Chondrocyte (in vitro differentiated cells): ENCODE results near the gene DGKK. TPM values are rescaled to one million over a fixed set of nuclear protein-coding genes. Genes with fewer than 3 reads are reported as not detected.

ENCODE experiments used
- DNase-seq: peaks from one replicate; pipeline ENCODE4 v3.0.0; 2021; ENCODE audit warnings: mixed read lengths, low spot score
- H3K27ac Mint-ChIP-seq: one replicate; pipeline ENCODE4 v1.8.0; 2021; ENCODE audit warnings: mild to moderate bottlenecking, moderate library complexity, mixed read lengths; ENCODE audit not compliant: unreplicated experiment
- H3K27me3 Mint-ChIP-seq: 2 replicates; pipeline ENCODE4 v1.8.0; 2021; ENCODE audit warnings: low read depth, mixed read lengths
- H3K36me3 Mint-ChIP-seq: 2 replicates; pipeline ENCODE4 v1.8.0; 2021; ENCODE audit warnings: low read depth, mixed read lengths
- H3K4me1 Mint-ChIP-seq: 2 replicates; pipeline ENCODE4 v1.8.0; 2021; ENCODE audit warnings: low read depth, mild to moderate bottlenecking, mixed read lengths
- H3K4me3 Mint-ChIP-seq: one replicate; pipeline ENCODE4 v1.8.0; 2021; ENCODE audit warnings: mild to moderate bottlenecking, moderate library complexity, mixed read lengths; ENCODE audit not compliant: unreplicated experiment
- H3K9me3 Mint-ChIP-seq: 2 replicates; pipeline ENCODE4 v1.8.0; 2021; ENCODE audit warnings: low read depth, mixed read lengths
- CTCF ChIP-seq: fragments of 200-600 bp; sonication (generic); IDR thresholded peaks from 2 replicates; pipeline ENCODE4 v1.5.0; 2021; ENCODE audit warnings: antibody characterized with exemption, mild to moderate bottlenecking, moderate library complexity
- long read RNA-seq: library from polyadenylated mRNA; stranded (forward); transcript quantifications from one replicate; pipeline ENCODE4 v2.0.0, GENCODE V29; 2021
- total RNA-seq: library from RNA; stranded (reverse); gene quantifications from 3 replicates; pipeline ENCODE4 v1.2.1, GENCODE V29; 2021

The DGKK gene
- total RNA-seq: not detected in 3 replicates
- long read RNA-seq: 0 reads

GRCh38 chrX:50470103-50471031 is at the start of gene DGKK:
DGKK (minus strand) TSS chrX:50470825; CDS start chrX:50470678, 147 bp downstream.
- Mint-ChIP-seq H3K4me3 (peak within 1 kb of the TSS; percentile 8), H3K27ac (no peak within 1 kb of the TSS), H3K4me1 (no peaks in the 10 kb centered on the region), H3K9me3 (no peaks in the 10 kb centered on the region), H3K36me3 (no peaks in the 10 kb centered on the region), H3K27me3 (peaks cover 50% of the 10 kb centered on the region)
- DNase-seq: no peak
- TF ChIP-seq CTCF: no peak

- Mint-ChIP-seq H3K27ac (no peak overlapping the region), H3K27me3 (peaks cover 2% of the 10 kb centered on the region), H3K9me3 (peaks cover 11% of the 10 kb centered on the region), H3K4me3 (no peak overlapping the region), H3K4me1 (no peaks in the 10 kb centered on the region), H3K36me3 (peaks cover 2% of the 10 kb centered on the region)
- no peak for TF ChIP-seq CTCF
- DNase-seq: peak; percentile 81
Measured at GRCh38 chrX:50514811-50515210, 44.2 kb upstream of the DGKK start.

GRCh38 chrX:50497114-50497513 is 26.5 kb upstream of the DGKK start:
- H3K27me3 Mint-ChIP-seq: peaks cover 2% of the 10 kb centered on the region
- H3K4me3 Mint-ChIP-seq: no peak overlapping the region
- H3K9me3 Mint-ChIP-seq: peaks cover 8% of the 10 kb centered on the region
- no peaks in the 10 kb centered on the region for H3K4me1 Mint-ChIP-seq
- no peak for DNase-seq
- no peak overlapping the region for H3K27ac Mint-ChIP-seq
- no peak for TF ChIP-seq CTCF
- no peaks in the 10 kb centered on the region for H3K36me3 Mint-ChIP-seq

GRCh38 chrX:50495616-50496015 is 25.0 kb upstream of the DGKK start:
- Mint-ChIP-seq H3K4me1 (no peaks in the 10 kb centered on the region), H3K27me3 (peaks cover 2% of the 10 kb centered on the region), H3K36me3 (no peaks in the 10 kb centered on the region), H3K9me3 (peaks cover 13% of the 10 kb centered on the region), H3K4me3 (no peak overlapping the region), H3K27ac (no peak overlapping the region)
- no peak for DNase-seq
- TF ChIP-seq CTCF: no peak

GRCh38 chrX:50492720-50493119 is 22.1 kb upstream of the DGKK start:
- H3K9me3 Mint-ChIP-seq: peaks cover 13% of the 10 kb centered on the region
- no peak overlapping the region for H3K27ac Mint-ChIP-seq
- no peak for DNase-seq
- H3K4me3 Mint-ChIP-seq: no peak overlapping the region
- no peak for TF ChIP-seq CTCF
- peaks cover under 1% of the 10 kb centered on the region for H3K27me3 Mint-ChIP-seq
- H3K36me3 Mint-ChIP-seq: no peaks in the 10 kb centered on the region
- no peaks in the 10 kb centered on the region for H3K4me1 Mint-ChIP-seq
